Ectodermal cell (in vitro differentiated cells): ENCODE results near the gene CLN3. TPM values are rescaled to one million over a fixed set of nuclear protein-coding genes. Genes with fewer than 3 reads are reported as not detected.

Experiments used
- H3K27ac ChIP-seq: 2 replicates; pipeline ENCODE4 v1.7.0; 2013; ENCODE audit warnings: mild to moderate bottlenecking, low read depth, low read length; ENCODE audit not compliant: insufficient read depth, poor library complexity, severe bottlenecking
- H3K27me3 ChIP-seq: 2 replicates; pipeline ENCODE4 v1.7.0; 2013; ENCODE audit warnings: mild to moderate bottlenecking, low read length; ENCODE audit not compliant: insufficient read depth, control insufficient read depth, poor library complexity, severe bottlenecking
- H3K36me3 ChIP-seq: one replicate; pipeline ENCODE4 v1.7.0; 2013; ENCODE audit warnings: low read length; ENCODE audit not compliant: control insufficient read depth, insufficient read depth
- H3K4me1 ChIP-seq: one replicate; pipeline ENCODE4 v1.7.0; 2013; ENCODE audit warnings: low read length; ENCODE audit not compliant: control insufficient read depth, insufficient read depth
- H3K4me3 ChIP-seq: 2 replicates; pipeline ENCODE4 v1.7.0; 2013; ENCODE audit warnings: low read depth, low read length, control low read depth; ENCODE audit not compliant: insufficient read depth
- H3K9me3 ChIP-seq: 2 replicates; pipeline ENCODE4 v1.7.0; 2013; ENCODE audit warnings: mild to moderate bottlenecking, low read length, moderate library complexity; ENCODE audit not compliant: control insufficient read depth
- WGBS, 2 experiments: methylation state at CpG; one replicate each; pipeline ENCODE4 v1.1.7; 2013; ENCODE audit warnings: missing lambda C conversion rate in 2 of 2; 5-methylcytosine and 5-hydroxymethylcytosine counted together
- polyA plus RNA-seq, 4 experiments: library from polyadenylated mRNA; stranded (reverse); fragments of 50-300 nt; gene quantifications; one replicate each; pipeline ENCODE4 v1.2.3, GENCODE V29; 2013

The CLN3 gene
- 37.3 TPM for polyA plus RNA-seq (2013, experiment 1 of 4)
- polyA plus RNA-seq (2013, experiment 2 of 4) = 32.9 TPM
- 15.2 TPM for polyA plus RNA-seq (2013, experiment 3 of 4)
- polyA plus RNA-seq (2013, experiment 4 of 4) = 17.0 TPM

DNA sequence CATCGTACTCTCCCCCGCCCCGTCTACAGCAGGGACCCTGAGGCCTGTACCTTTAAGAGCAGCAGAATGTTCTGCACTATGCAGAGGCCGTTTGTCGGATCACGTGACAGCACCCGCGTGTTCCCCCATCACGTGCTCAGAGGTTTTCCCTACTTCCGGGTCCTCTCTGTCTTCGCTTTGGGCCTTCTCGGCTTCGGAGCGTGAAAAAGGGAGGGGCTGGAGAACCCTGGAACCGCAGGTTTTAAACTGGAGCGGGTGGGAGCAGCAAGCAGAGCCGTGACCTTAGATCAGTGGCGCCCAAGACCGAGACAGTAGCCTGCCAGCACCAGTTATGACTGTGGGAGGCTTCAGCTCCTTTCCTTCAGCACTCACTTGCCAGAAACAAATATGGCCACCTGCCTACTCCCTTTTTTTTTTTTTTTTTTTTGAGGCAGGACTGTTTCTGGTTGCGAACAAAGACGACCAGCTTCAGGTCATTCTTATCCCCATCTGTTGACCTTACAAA lies at the start of gene CLN3:
CLN3 (minus strand) TSS at position 105 of the 505 bp plus-strand sequence. CDS start 315 bp downstream, outside the sequence.
- Histone ChIP-seq H3K27ac (peak within 1 kb of the TSS; percentile 83), H3K36me3 (no peaks in the 10 kb centered on the region), H3K4me3 (peak within 1 kb of the TSS; percentile 84), H3K27me3 (no peaks in the 10 kb centered on the region), H3K4me1 (no peaks in the 10 kb centered on the region), H3K9me3 (no peaks in the 10 kb centered on the region)
- 0 to 1% methylated on average over 21 of the region's 21 CpGs for WGBS, 2 experiments

DNA sequence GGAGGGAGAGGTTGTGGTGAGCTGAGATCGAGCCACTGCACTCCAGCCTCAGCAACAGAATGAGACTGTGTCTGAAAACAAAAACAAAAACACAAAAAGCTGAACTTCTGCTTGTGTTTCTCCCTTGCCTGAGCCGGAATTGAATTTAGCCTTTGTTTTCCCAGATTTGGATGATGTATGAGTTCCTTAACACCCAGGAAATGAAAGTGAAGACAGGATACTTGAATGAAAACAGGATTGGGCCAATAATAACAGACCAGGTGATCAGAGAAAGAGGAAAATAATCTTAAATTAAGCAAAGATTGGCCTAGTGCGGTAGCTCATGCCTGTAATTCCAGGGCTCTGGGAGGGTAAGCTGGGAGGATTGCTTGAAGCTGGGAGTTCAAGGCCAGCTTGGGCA lies 48.5 kb upstream of the CLN3 start:
- no peaks in the 10 kb centered on the region for H3K4me1 ChIP-seq
- H3K27me3 ChIP-seq = no peaks in the 10 kb centered on the region
- H3K9me3 ChIP-seq = no peaks in the 10 kb centered on the region
- H3K4me3 ChIP-seq = no peak overlapping the region
- no peaks in the 10 kb centered on the region for H3K36me3 ChIP-seq
- 88 to 93% methylated on average over 3 of the region's 3 CpGs for WGBS, 2 experiments
- no peak overlapping the region for H3K27ac ChIP-seq

DNA sequence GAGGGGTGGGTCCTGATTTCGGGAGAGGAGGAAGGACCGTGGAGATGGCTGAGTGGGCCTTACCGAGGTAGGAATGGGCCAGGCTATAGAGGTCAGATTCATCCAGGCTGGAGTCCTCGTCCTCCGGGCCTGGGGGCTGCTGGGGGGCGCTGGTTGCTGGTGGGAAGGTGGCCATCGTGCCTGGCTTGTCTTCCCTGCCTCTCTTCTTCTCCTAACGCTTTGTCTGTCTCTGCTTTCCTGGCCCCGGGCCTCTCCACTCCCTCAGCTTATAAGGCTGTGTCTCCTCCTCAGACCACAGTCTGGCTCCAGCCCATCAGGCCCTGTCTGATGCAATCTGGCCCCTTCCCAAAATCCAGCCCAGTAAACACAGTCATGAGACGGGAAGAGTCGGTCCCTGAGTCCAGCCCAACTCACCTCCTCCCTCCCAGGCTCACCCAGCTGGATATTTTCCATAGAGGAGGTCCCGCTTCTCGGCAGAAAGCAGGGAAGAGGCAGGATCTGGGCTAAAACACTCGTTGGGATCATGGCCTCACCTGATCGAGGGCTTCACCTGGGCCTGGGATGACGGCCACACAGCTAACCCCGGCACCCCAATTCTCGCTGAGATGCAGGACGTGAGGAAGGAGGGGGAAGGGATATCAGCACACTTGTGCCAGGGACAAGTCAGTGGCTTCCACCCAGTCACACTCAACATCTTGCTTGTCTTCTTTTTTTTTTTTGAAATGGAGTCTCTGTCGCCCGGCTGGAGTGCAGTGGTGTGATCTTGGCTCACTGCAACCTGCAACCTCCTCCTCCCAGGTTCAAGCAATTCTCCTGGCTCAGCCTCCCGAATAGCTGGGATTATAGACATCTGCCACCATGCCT lies 47.1 kb upstream of the CLN3 start, which contains the start of gene NUPR1:
NUPR1 (minus strand) TSS at position 242 of the 864 bp plus-strand sequence; CDS start at position 175, 67 bp downstream.
- H3K9me3 ChIP-seq = no peaks in the 10 kb centered on the region
- H3K4me1 ChIP-seq = no peaks in the 10 kb centered on the region
- no peak within 1 kb of the TSS for H3K27ac ChIP-seq
- no peaks in the 10 kb centered on the region for H3K36me3 ChIP-seq
- no peak within 1 kb of the TSS for H3K4me3 ChIP-seq
- WGBS, 2 experiments = 85 to 87% methylated on average over 22 of the region's 22 CpGs
- no peaks in the 10 kb centered on the region for H3K27me3 ChIP-seq

DNA sequence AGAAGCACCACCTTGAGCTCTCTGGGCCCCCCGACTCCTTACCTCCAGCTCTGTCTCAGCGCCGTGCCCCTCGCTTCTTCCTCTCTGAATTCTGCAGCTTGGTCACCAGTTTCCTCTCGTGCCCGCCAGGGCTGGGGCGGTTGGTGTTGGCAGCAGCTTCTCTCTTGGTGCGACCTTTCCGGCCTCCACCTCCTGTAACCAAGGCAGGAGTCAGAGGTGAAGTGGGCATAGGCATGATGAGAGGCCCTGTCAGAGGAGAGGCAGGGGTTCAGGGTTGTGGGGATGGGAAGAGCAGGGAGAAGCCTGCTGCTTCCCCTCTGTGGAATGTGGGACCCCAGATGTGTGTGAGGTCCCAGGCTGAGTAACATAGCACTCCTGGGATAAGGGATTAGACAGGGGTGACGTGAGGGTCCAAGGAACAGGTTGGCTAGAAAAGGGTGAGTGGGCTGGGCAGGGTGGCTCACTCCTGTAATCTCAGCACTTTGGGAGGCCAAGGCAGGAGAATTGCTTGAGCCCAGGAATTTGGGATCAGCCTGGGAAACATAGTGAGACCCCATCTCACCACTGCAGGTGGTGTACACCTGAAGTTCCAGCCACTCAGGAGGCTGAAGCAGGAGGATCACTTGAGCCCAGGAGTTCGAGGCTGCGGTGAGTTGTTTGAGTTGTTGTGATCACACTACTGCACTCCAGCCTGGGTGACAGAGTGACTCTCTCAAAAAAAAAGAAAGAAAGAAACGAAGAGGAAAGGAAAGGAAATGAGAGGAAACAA lies 46.3 kb upstream of the CLN3 start:
- WGBS, 2 experiments = 94% methylated on average over 13 of the region's 13 CpGs
- H3K27ac ChIP-seq = no peak overlapping the region
- H3K36me3 ChIP-seq = no peaks in the 10 kb centered on the region
- H3K4me1 ChIP-seq = no peaks in the 10 kb centered on the region
- H3K4me3 ChIP-seq = no peak overlapping the region
- no peaks in the 10 kb centered on the region for H3K27me3 ChIP-seq
- H3K9me3 ChIP-seq = no peaks in the 10 kb centered on the region

DNA sequence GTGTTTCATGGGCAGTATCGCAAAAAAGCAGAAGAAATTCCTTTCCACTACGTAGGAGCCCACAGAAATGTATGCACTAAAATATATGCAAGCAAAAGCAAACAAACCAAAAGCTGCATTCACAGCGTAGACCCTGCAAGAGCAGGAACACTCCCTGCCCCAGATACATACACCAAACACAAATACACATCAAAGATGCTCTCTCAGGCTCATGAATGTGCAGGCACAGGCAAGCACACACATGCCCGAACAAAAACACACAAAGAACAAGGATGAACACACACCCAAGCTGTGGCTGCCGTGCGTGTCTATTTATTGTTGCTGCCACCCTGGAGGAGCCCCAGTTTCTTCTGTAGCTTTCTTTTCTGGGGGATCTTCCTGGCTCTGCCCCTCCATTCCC lies 45.2 kb upstream of the CLN3 start:
- peaks cover 1% of the 10 kb centered on the region for H3K4me1 ChIP-seq
- H3K9me3 ChIP-seq = no peaks in the 10 kb centered on the region
- no peak overlapping the region for H3K27ac ChIP-seq
- no peak overlapping the region for H3K4me3 ChIP-seq
- H3K27me3 ChIP-seq = no peaks in the 10 kb centered on the region
- 91 to 95% methylated on average over 6 of the region's 6 CpGs for WGBS, 2 experiments
- H3K36me3 ChIP-seq = no peaks in the 10 kb centered on the region

DNA sequence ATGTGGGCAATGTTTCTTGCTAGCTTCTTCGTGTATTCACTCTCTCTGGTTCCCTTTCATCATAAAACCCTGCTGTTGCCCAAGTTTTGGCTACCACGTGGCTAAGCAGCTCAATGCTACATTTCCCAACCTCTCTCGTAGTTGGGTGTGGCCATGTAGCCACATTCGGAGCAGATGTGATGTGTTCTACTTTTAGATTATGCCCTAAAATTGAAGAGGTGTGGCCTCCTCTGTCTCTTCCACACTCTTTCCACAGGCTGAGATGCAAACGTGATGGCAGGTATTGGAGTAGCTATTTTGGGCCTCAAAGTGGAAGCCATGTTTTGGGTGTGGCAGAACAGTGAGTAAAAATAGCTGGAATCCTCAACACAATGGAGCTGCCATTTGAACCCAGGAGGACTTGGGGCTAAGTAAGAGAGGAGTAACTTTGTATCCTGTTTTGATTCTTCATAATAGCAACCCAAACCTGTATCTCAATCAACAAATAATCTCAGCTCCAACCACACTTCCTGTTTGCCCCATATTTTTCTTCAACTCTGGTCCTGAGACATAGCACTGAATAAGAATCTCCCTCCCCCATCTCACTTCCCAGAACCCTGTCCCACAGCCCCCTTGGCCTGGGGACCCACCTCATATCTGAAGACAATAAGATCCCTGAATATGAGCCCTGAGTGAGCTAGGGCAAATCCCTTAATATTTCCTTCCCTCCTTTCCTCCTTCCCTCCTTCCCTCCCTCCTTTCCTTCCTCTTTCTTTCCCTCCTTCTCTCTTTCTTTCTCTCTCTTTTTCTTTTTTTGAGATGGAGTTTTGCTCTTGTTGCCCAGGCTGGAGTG lies 42.9 kb upstream of the CLN3 start:
- Histone ChIP-seq H3K4me3 (no peak overlapping the region), H3K4me1 (peaks cover 7% of the 10 kb centered on the region), H3K27me3 (no peaks in the 10 kb centered on the region), H3K27ac (no peak overlapping the region), H3K9me3 (no peaks in the 10 kb centered on the region), H3K36me3 (no peaks in the 10 kb centered on the region)
- WGBS, 2 experiments = 88 to 92% methylated on average over 5 of the region's 5 CpGs

DNA sequence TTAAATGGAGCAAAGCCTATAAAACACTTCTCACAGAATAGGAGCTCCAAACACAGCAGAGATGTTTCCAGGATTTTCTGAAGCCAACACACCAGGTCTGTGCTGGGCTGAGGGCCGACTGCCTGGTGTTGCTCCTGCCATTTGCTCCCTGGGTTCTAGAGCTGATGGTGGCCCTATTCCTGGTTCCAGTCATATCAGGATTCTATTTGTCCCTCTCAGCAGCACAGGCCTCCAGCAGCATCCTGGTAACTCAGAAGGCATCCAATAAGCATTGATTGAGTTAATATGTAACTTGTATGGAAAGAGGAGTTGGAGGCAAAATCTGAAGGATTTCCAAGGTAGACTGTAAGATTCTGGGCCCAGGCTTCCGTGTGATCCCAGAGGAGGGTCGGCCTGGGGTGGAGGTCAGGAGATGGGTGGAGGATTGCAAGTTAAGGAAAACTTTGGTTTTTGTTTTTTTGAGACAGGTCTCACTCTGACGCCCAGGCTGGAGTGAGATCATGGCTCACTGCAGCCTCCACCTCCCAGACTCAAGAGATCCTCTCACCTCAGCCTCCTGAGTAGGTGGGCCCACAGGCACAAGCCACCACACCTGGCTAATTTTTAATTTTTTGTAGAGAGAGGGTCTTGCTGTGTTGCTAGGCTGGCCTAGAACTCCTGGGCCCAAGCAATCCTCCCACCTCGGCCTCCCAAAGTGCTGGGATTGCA lies 41.2 kb upstream of the CLN3 start:
- WGBS, 2 experiments = 94 to 95% methylated on average over 5 of the region's 5 CpGs
- Histone ChIP-seq H3K9me3 (no peaks in the 10 kb centered on the region), H3K36me3 (no peaks in the 10 kb centered on the region), H3K27me3 (no peaks in the 10 kb centered on the region), H3K27ac (no peak overlapping the region), H3K4me3 (no peak overlapping the region), H3K4me1 (peaks cover 7% of the 10 kb centered on the region)

DNA sequence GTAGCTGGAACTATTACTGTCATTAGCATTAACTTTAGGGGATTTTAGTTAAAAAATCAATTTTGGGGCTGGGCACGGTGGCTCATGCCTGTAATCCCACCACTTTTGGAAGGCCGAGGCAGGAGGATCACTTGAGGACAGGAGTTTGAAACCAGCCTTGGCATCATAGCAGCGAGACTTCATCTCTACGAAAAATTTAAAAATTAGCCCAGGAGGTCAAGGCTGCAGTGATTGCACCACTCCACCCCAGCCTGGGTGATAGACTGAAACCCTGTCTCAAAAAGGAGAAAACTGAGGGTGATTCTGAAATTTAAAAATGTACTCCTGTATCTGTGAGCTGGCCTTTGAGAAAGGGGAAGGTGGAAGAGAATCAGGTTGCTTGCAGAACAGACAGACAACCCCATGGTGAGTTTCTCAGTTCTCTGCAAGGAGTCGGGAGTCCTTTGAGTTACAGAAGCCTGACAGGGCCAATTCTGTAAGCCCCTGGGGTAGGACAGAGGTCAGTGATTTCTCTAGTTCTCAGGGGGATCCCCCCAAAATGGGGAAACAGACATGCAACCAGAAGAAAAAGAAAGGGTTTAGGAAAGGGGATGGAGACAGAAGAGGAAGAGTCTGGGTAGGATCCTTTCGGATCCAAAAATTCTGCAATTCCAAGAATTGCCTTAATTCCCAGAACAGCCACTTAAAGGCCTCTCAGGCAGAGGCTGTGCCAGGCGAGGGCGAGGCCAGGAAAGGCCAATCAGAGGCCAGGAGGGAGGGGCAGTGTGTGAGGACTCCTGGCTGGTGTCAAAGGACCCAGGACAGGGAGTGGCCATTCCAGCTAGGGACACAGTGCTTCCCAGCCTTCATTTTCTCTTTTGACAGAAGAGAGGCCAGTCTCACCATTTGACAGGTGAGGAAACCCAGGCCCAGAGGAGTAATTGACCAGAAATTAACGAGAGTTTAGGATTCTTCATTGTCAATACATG lies 40.2 kb upstream of the CLN3 start:
- Histone ChIP-seq H3K4me3 (no peak overlapping the region), H3K4me1 (peaks cover 7% of the 10 kb centered on the region), H3K27ac (peak overlapping the region; percentile 22), H3K36me3 (no peaks in the 10 kb centered on the region), H3K9me3 (no peaks in the 10 kb centered on the region), H3K27me3 (no peaks in the 10 kb centered on the region)
- 53 to 60% methylated on average over 9 of the region's 9 CpGs for WGBS, 2 experiments
